ENCODE measurements around the gene PLEKHF1. TPM values are rescaled to one million over a fixed set of nuclear protein-coding genes. Genes with fewer than 3 reads are reported as not detected.

The PLEKHF1 gene
- total and polyA plus RNA-seq, 2 of the 8 experiments (the other 6 are each of a cell fraction or from before 2014, with no cell fraction given): 11.1 to 18.4 TPM

DNA sequence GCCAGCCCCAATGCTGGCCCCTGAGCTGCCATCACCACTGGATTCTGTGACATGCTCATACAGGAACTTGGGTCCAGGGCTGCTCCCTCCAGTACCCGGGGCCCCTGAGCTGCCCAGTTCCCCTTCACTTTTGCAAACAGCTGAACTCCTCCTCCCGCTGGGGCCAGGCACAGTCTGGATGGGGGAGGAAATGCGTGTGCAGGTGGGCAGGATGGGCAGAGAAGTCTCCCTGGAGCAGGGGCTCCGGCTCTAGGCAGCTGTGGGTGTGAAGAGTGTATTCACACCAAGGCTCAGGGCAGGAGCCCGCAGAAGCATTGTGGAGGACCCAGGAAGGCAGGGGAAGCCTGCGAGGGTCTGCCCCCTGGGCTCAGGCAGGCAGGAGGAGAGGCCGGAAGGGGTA, 46.8 kb upstream of the PLEKHF1 start:
- H2BK5ac ChIP-seq (ENCODE audit: low read depth, low read length): no peak overlapping the region
- H2BK20ac ChIP-seq (ENCODE audit: low read length): no peak overlapping the region
- peaks cover 0 to 2% (median 0%) of the 10 kb centered on the region in 4 experiments; a peak in 2 of 7 replicates for H3K27me3 ChIP-seq (replicated peaks in 1 of 4; ENCODE audit: control insufficient read depth in 3 of 4, extremely low read depth in 1 of 4, insufficient read depth in 3 of 4, low read length in 3 of 4)
- H3K4me3 ChIP-seq (ENCODE audit: extremely low read depth in 1 of 4, insufficient read depth in 2 of 4, low read depth in 3 of 4, low read length in 4 of 4): no peak overlapping the region
- H2BK12ac ChIP-seq (ENCODE audit: low read depth, low read length): no peak overlapping the region
- peaks cover 0 to 2% (median 0%) of the 10 kb centered on the region in 4 experiments; a peak in 1 of 7 replicates for H3K4me1 ChIP-seq (replicated peaks in 1 of 4; ENCODE audit: control insufficient read depth in 3 of 4, insufficient read depth in 4 of 4, low read length in 3 of 4)
- H4K20me1 ChIP-seq (replicated peaks in 1 of 2; ENCODE audit: control insufficient read depth in 1 of 2, insufficient read depth in 2 of 2, low read length in 2 of 2): no peaks in the 10 kb centered on the region
- H3K4me2 ChIP-seq (ENCODE audit: insufficient read depth in 1 of 2, low read depth in 2 of 2, low read length in 2 of 2): no peak overlapping the region
- peaks cover 0 to 11% (median 4%) of the 10 kb centered on the region in 4 experiments; a peak in 5 of 8 replicates for H3K36me3 ChIP-seq (ENCODE audit: control insufficient read depth in 2 of 4, insufficient read depth in 4 of 4, low read length in 3 of 4)
- no peak overlapping the region for H3K18ac ChIP-seq (ENCODE audit: extremely low read depth, low read length)
- no peak overlapping the region for H2AFZ ChIP-seq (ENCODE audit: low read length)
- H3K23ac ChIP-seq (ENCODE audit: insufficient read length): no peak overlapping the region
- H3K79me1 ChIP-seq (ENCODE audit: low read depth, low read length): no peaks in the 10 kb centered on the region
- no peak overlapping the region for H3K56ac ChIP-seq (replicated peaks; ENCODE audit: insufficient read length, low read depth, low read length)
- H4K8ac ChIP-seq (ENCODE audit: extremely low read depth, insufficient read depth, low read length): no peak overlapping the region
- no peak overlapping the region for H2BK120ac ChIP-seq (replicated peaks; ENCODE audit: low read depth, low read length)
- 88% methylated on average over 7 of the region's 7 CpGs; no CpG with 5 or more reads in 1 of the 2 experiments for WGBS, 2 experiments (ENCODE audit: extremely low coverage in 1 of 2, insufficient coverage in 1 of 2, insufficient read length in 1 of 2, insufficient replicate concordance in 2 of 2, low coverage in 1 of 2, low lambda C conversion rate in 2 of 2, missing lambda C conversion rate in 1 of 2)
- no peak overlapping the region for H3K14ac ChIP-seq (ENCODE audit: insufficient read length)
- H3K79me2 ChIP-seq (ENCODE audit: control insufficient read depth in 1 of 2, insufficient read depth in 2 of 2, low read length in 2 of 2): no peaks in the 10 kb centered on the region
- ChIA-PET CTCF (ENCODE audit: partially characterized antibody) (interaction anchor here (1.5 to 12.2 kb wide), 6 partner anchors 8 to 76 kb away, joined by 3 to 109 read pairs (median 8); partner anchors contain the start of gene POP4), POLR2A (ENCODE audit: partially characterized antibody) (interaction anchor here (1.2 to 2.6 kb wide), 2 partner anchors 9 to 12 kb away, joined by 3 to 12 read pairs; partner anchors contain the start of gene POP4)
- no peak overlapping the region for H3K9ac ChIP-seq (replicated peaks in 1 of 4; ENCODE audit: extremely low read depth in 1 of 4, low read depth in 3 of 4, low read length in 3 of 4)
- no peak for TF ChIP-seq SP2 (IDR thresholded peaks at IDR 0.05; ENCODE audit: low read length)
- no peak for TF ChIP-seq TBP (IDR thresholded peaks at IDR 0.05; ENCODE audit: low read depth, low read length)
- TF ChIP-seq HDAC6 (IDR thresholded peaks at IDR 0.05; ENCODE audit: low read depth, low read length): no peak
- no peak for TF ChIP-seq RXRA (IDR thresholded peaks at IDR 0.05; ENCODE audit: insufficient read depth, low read depth, low read length)
- no peak for TF ChIP-seq EGR1 (IDR thresholded peaks at IDR 0.05; ENCODE audit: borderline replicate concordance, low read depth, low read length)
- TF ChIP-seq, protein P1, sequence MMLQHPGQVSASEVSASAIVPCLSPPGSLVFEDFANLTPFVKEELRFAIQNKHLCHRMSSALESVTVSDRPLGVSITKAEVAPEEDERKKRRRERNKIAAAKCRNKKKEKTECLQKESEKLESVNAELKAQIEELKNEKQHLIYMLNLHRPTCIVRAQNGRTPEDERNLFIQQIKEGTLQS (IDR thresholded peaks at IDR 0.05; ENCODE audit: insufficient read depth, low read depth, low read length): no peak
- H4K91ac ChIP-seq (replicated peaks; ENCODE audit: insufficient read length, low read length): no peak overlapping the region
- no peak overlapping the region for H2AK5ac ChIP-seq (ENCODE audit: low read depth, low read length)
- no peak overlapping the region for H3K27ac ChIP-seq (ENCODE audit: low read depth, low read length)
- FAIRE-seq: no peak
- DNase-seq (ENCODE audit: low read depth in 1 of 2, low spot score in 2 of 2): no peak
- no peaks in the 10 kb centered on the region for H3K9me3 ChIP-seq (ENCODE audit: insufficient read depth in 2 of 2, low read depth in 1 of 2, low read length in 1 of 2)
- no peak overlapping the region for H4K5ac ChIP-seq (ENCODE audit: insufficient read length, low read depth, low read length)
- no peaks in the 10 kb centered on the region for H3K23me2 ChIP-seq (ENCODE audit: low read depth, low read length)
- H2BK15ac ChIP-seq (ENCODE audit: low read length): no peak overlapping the region
- no peak overlapping the region for H3K4ac ChIP-seq (replicated peaks; ENCODE audit: insufficient read length, low read depth, low read length)

Data from H1 (cell line).